Lower leg skin (tissue), 3 donors: ENCODE data around the gene SLC43A2.

Experiments
- CTCF ChIP-seq, 3 donors: fragments of 450-650 bp; IDR thresholded peaks; one replicate each; pipeline ENCODE4 v1.5.1; 2016; ENCODE audit warnings: antibody characterized with exemption in 3 of 3, mild to moderate bottlenecking in 3 of 3, moderate library complexity in 2 of 3
- POLR2A ChIP-seq, 2 donors: fragments of 450-650 bp; IDR thresholded peaks; one replicate each; pipeline ENCODE4 v1.6.1; 2016 to 2017; ENCODE audit warnings: antibody characterized with exemption in 2 of 2, mild to moderate bottlenecking in 1 of 2, moderate library complexity in 1 of 2

GRCh38 chr17:1643999-1644492 is 15.4 kb upstream of the SLC43A2 start:
- TF ChIP-seq CTCF (IDR thresholded peaks at IDR 0.05) (no peak), POLR2A (IDR thresholded peaks at IDR 0.05) (no peak)
